Heart left ventricle (tissue), 16 donors: ENCODE results near the gene CMTM5. TPM values are rescaled to one million over a fixed set of nuclear protein-coding genes. Genes with fewer than 3 reads are reported as not detected.
A peak's percentile ranks its signal among the peaks of the same experiment; 100 is the strongest.

Source experiments
- ATAC-seq, 4 donors: fragments of 200-7000 bp; cut with Tn5 transposase; one replicate each; pipeline ENCODE4 v1.9.1; 2020 to 2022; ENCODE audit warnings: moderate library complexity in 4 of 4, mild to moderate bottlenecking in 3 of 4, moderate number of reproducible peaks in 1 of 4
- DNase-seq, 5 donors: peaks; one replicate each; pipeline ENCODE4 v3.0.0-alpha.2; 2020
- H3K27ac ChIP-seq, 12 donors: fragments of 200-600 bp; sonication (generic) in 4 of 12; one replicate each; pipeline versions ENCODE4 v1.5.0 to v1.8.0; 2016 to 2022; ENCODE audit warnings: mild to moderate bottlenecking in 2 of 12
- H3K27me3 ChIP-seq, 9 donors: fragments of 200-600 bp; sonication (generic) in 2 of 9; one replicate each; pipeline versions ENCODE4 v1.5.1 to v1.8.0; 2016 to 2022; ENCODE audit warnings: mild to moderate bottlenecking in 3 of 9
- H3K36me3 ChIP-seq, 9 donors: fragments of 200-600 bp; sonication (generic) in 2 of 9; one replicate each; pipeline versions ENCODE4 v1.5.0 to v1.8.0; 2018 to 2022; ENCODE audit warnings: mild to moderate bottlenecking in 2 of 9
- H3K4me1 ChIP-seq, 12 donors: fragments of 200-600 bp; sonication (generic) in 4 of 12; one replicate each; pipeline versions ENCODE4 v1.5.0 to v1.8.0; 2016 to 2022; ENCODE audit warnings: mild to moderate bottlenecking in 3 of 12
- H3K4me3 ChIP-seq, 12 donors: fragments of 200-600 bp; sonication (generic) in 4 of 12; one replicate each; pipeline versions ENCODE4 v1.5.0 to v1.8.0; 2017 to 2022; ENCODE audit warnings: mild to moderate bottlenecking in 9 of 12, moderate library complexity in 4 of 12
- H3K9me3 ChIP-seq, 12 donors: fragments of 200-600 bp; sonication (generic) in 4 of 12; one replicate each; pipeline versions ENCODE4 v1.5.0 to v1.8.0; 2016 to 2022; ENCODE audit warnings: mild to moderate bottlenecking in 1 of 12
- CTCF ChIP-seq, 12 donors: fragments of 200-600 bp; sonication (generic) in 4 of 12; IDR thresholded peaks; one replicate each; pipeline versions ENCODE4 v1.5.0 to v1.8.0; 2018 to 2022; ENCODE audit warnings: antibody characterized with exemption in 12 of 12, mild to moderate bottlenecking in 5 of 12
- POLR2A ChIP-seq, 2 donors: fragments of 450-650 bp; IDR thresholded peaks; one replicate each; pipeline ENCODE4 v1.6.1; 2017; ENCODE audit warnings: antibody characterized with exemption in 2 of 2, mild to moderate bottlenecking in 2 of 2, moderate library complexity in 2 of 2
- WGBS, 4 donors: extraction: QIAGEN DNeasy Blood & Tissue Kit in 2 of 4; methylation state at CpG; one replicate each; pipeline versions ENCODE4 v1.1.5 to v1.1.7; 2013 to 2018; 5-methylcytosine and 5-hydroxymethylcytosine counted together
- intact Hi-C, 10 donors: fragments of 100-400 bp; cut with DNase I; formaldehyde crosslinking; loops; one replicate each; pipeline versions ENCODE4 v1.11.1 to v1.14.2; 2022
- polyA plus RNA-seq, 2 donors: library from polyadenylated mRNA; stranded (reverse); fragments of 200-250 nt; gene quantifications; one replicate each; pipeline ENCODE4 v1.2.3, GENCODE V29; 2013
- total RNA-seq, 9 donors: library from RNA; depleted of rRNA in 2 of 9; stranded (reverse); fragments of >200 nt in 2 of 9; fragmentation: NEBNext Ultra II Directional in 3 of 9; extraction: Animal tissue kit (Norgen Biotek cat#: 25700) in 3 of 9; gene quantifications; one replicate each; pipeline versions ENCODE4 v1.1.0 to v1.2.4, GENCODE V29; 2016 to 2023
- donor health status: ischemic (EF 13 %, LVEDD 7.1; RV severe dilation, severe dysfunction).
- donor health status: healthy with polysubstance abuse.
- donor health status: DM: no; HTN: yes; CAD: no.
- donor health status: DM: no; HTN: no; CAD: no.
- donor health status: ischemic (EF 25% LVEDD 6.9; RV normal size, moderate dysfunction).
- donor health status: ischemic (EF 25% LVEDD 5.7; RV mildly dilated, moderate dysfunction).
- donor health status: healthy.
- donor health status: DM: yes; HTN: yes; CAD: no.
- donor health status: ischemic (EF 35%, LVEDD 5.7; RV mildly dilated, moderate dysfunction).
- donor health status: nonischemic (EF 11% LVEDD 7.7; RV severe dilation, severe dysfunction).
- donor health status: DM: yes; HTN: yes; CAD: no.
- donor health status: PGD.
- donor health status: ischemic (EF 29% LVEDD 5.4; RV normal size, mild dysfunction).
- donor health status: nonischemic (EF 23%, LVEDD 6.1; RV moderate dilation, normal function).

The CMTM5 gene
- total and polyA plus RNA-seq, 11 donors = 0.32 to 1.8 (median 0.75) TPM; not detected in 4

DNA sequence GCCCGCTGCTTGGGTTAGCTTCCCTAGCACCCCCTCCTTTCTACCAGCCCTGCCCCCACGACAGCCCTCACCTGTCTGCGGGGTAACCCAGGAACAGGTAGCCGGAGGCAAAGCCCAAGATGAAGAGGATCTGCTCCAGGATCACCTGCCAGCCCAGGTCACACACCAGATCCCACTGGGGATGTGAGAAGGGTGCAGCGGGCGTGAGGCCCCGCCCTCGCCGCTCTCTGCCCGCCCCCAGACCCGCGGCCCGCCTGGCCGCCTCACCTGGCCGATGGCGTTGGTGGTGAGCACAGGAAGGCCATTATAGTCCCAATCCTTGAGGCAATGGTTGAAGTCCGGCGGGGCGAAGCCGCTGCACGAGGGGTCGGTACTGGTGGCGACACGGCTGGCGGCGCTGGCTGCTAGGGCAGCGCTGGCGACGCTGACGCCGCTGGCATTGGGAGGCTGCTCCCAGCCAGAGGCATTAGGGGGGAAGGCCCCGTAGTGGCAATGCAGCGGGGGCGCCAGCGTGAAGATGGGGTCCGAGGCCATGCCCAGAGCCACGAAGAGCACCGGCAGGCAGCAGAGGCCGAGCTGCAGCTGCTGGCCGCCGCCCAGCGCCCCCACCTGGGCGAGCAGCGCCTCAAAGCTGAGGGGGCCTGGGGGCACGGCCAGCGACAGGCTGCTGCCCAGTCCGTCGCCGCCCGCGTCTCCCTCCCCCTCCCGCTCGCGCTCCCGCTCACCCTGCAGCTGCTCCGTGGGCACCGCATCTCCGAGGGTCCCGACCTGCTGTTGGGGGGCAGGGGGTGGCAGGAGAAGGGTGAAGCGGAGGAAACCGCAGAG lies 25.0 kb upstream of the CMTM5 start:
- Histone ChIP-seq H3K36me3 (peaks cover 0 to under 1% (median 0%) of the 10 kb centered on the region in 9 donors), H3K4me3 (peak overlapping the region; percentile 56 to 89 (median 69)), H3K27ac (peak overlapping the region in 7 of 12 donors; percentile 32 to 68 (median 42)), H3K4me1 (peaks cover 4 to 17% (median 11%) of the 10 kb centered on the region in 12 donors), H3K27me3 (peaks cover 0 to 27% (median 0%) of the 10 kb centered on the region in 9 donors), H3K9me3 (no peaks in the 10 kb centered on the region)
- TF ChIP-seq CTCF (IDR thresholded peaks at IDR 0.05) (no peak), POLR2A (IDR thresholded peaks at IDR 0.05) (no peak)
- intact Hi-C loops = no loop called here
- ATAC-seq = peak in 3 of 4 donors; percentile 8 to 32 (median 28)
- 13 to 28% (median 14%) methylated on average over 12 to 61 of the region's 61 CpGs for WGBS, 4 donors
- DNase-seq = no peak

DNA sequence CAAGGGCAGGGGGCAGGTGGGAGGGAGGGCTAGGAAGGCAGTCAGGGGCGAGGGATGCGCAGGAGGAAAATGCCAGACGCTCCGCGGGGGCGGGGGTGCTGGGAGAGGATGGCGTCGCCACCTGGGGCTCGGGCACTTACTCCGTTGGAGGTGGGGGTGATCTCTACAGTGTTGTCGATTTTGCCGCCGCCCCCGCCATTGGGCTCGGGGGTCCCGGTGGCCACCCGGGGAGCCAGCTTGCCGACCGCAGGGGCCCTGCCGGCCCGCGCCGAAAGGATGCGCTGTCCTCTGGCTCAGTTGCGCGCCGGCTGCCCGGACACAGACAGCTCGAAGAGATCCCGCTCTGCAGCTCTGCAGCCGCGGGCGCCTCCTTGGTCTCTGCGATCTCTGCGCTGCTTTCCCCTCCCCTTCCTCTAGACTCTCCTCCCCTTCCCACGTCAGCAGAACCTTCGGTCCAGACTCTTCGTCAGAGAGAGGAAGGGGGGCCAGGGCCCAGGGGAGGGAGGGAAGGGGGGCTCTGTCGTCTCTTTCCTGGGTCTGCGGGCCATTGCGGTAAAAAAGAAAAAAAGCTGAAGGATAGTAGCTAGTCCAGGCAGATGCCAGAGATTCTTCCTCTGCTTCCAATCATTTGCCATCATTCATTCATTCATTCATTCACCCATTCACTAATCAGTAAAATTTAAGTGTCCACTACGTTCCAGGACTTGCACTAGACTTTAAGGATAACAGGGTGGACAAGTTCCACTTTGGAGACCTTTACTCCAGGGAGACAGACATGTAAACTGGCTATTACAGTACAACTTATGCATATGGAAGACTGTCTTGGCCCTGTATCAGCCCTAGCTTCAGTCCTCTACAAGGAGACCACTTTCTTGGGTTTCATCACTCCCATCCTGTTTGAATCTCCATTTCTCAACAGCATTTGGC lies 24.1 kb upstream of the CMTM5 start, which contains the start of gene SLC22A17:
TSS of gene SLC22A17 (minus strand) at position 382 of the 927 bp plus-strand sequence.
- peak; percentile 81 to 85 (median 83) for DNase-seq
- peak within 1 kb of the TSS in 9 of 12 donors; percentile 4 to 68 (median 42) for H3K27ac ChIP-seq
- ATAC-seq = peak; percentile 84 to 94 (median 90)
- H3K4me3 ChIP-seq = peak within 1 kb of the TSS; percentile 56 to 89 (median 69)
- intact Hi-C loops = no loop called here
- H3K27me3 ChIP-seq = peaks cover 0 to 27% (median 0%) of the 10 kb centered on the region in 9 donors
- no peaks in the 10 kb centered on the region for H3K9me3 ChIP-seq
- TF ChIP-seq POLR2A (IDR thresholded peaks at IDR 0.05) (peak in 1 of 2 donors; percentile 80), CTCF (IDR thresholded peaks at IDR 0.05) (peak in 3 of 12 donors; percentile 8 to 36 (median 12))
- peaks cover 4 to 17% (median 11%) of the 10 kb centered on the region in 12 donors for H3K4me1 ChIP-seq
- peaks cover 0 to 2% (median 0%) of the 10 kb centered on the region in 9 donors for H3K36me3 ChIP-seq
- 1% methylated on average over 10 to 42 of the region's 42 CpGs for WGBS, 4 donors

GRCh38 chr14:23353433-23353780 lies 23.4 kb upstream of the CMTM5 start:
- Histone ChIP-seq H3K9me3 (no peaks in the 10 kb centered on the region), H3K27ac (peak overlapping the region in 1 of 12 donors; percentile 65), H3K4me1 (peaks cover 4 to 21% (median 14%) of the 10 kb centered on the region in 12 donors), H3K27me3 (peaks cover 0 to 27% (median 0%) of the 10 kb centered on the region in 9 donors), H3K36me3 (peaks cover 0 to 6% (median 0%) of the 10 kb centered on the region in 9 donors), H3K4me3 (no peak overlapping the region)
- ATAC-seq (no peak), DNase-seq (no peak)
- WGBS, 4 donors = 76 to 85% (median 83%) methylated on average over 5 of the region's 5 CpGs
- intact Hi-C loops = no loop called here
- TF ChIP-seq POLR2A (IDR thresholded peaks at IDR 0.05) (no peak), CTCF (IDR thresholded peaks at IDR 0.05) (no peak)
